ENCODE results near the gene XYLB. TPM values are rescaled to one million over a fixed set of nuclear protein-coding genes. Genes with fewer than 3 reads are reported as not detected.

Gene XYLB
- total RNA-seq, 3 donors from 2014 or later: 5.2 to 7.9 (median 6.7) TPM

DNA sequence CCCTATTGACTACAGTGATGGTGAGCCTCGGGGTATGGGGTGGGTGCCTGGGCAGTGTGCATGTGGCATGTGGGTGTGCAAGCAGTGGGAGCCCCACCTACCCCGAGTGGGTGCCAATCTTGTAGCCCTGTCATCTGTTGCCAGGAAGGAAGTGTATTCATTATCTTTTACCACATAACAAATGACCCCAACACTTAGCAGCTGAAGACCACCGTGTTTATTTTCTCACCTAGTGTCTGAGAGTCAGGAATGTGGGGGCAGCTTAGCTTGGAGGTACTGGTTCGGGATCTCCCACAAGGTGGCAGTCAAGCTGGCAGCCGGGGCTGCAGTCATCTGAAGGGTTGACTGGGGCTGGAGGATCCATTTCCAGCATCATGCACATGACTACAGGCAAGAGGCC lies 21.7 kb downstream of the XYLB start:
- Histone ChIP-seq H3K36me3 (no peaks in the 10 kb centered on the region), H3K4me1 (no peaks in the 10 kb centered on the region), H3K27ac (no peak overlapping the region), H3K27me3 (no peaks in the 10 kb centered on the region), H3K9me3 (no peaks in the 10 kb centered on the region), H3K4me3 (no peak overlapping the region)
- intact Hi-C loops (cut with DNase I; ENCODE audit: low total_unique reads): no loop called here
- TF ChIP-seq, protein P1, sequence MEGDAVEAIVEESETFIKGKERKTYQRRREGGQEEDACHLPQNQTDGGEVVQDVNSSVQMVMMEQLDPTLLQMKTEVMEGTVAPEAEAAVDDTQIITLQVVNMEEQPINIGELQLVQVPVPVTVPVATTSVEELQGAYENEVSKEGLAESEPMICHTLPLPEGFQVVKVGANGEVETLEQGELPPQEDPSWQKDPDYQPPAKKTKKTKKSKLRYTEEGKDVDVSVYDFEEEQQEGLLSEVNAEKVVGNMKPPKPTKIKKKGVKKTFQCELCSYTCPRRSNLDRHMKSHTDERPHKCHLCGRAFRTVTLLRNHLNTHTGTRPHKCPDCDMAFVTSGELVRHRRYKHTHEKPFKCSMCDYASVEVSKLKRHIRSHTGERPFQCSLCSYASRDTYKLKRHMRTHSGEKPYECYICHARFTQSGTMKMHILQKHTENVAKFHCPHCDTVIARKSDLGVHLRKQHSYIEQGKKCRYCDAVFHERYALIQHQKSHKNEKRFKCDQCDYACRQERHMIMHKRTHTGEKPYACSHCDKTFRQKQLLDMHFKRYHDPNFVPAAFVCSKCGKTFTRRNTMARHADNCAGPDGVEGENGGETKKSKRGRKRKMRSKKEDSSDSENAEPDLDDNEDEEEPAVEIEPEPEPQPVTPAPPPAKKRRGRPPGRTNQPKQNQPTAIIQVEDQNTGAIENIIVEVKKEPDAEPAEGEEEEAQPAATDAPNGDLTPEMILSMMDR (IDR thresholded peaks at IDR 0.05): no peak
- TF ChIP-seq POLR2AphosphoS5 (IDR thresholded peaks at IDR 0.05) (no peak), POLR2A (IDR thresholded peaks at IDR 0.05) (no peak)
- DNase-seq (ENCODE audit: low spot score in 2 of 2): no peak

DNA sequence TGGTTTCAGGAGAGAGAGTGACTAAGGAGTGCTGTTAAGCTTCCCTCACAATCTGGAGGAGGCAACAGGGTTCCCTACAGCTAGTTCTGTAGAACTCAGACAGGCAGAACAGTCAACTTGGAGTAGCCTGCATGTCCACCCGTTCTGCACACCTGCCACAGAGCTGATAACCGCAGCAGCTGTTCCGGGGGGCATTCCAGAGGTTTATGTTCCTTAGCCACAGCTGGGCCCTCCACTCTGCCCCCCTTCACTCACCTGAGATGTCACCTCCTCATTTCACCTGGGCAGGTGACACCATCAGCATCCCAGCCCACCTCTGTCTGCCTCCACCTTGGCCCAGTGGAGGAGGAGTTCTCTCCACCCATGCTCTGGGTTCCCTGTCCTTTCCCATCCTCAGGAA lies 22.6 kb downstream of the XYLB start:
- H3K27me3 ChIP-seq: no peaks in the 10 kb centered on the region
- H3K36me3 ChIP-seq: no peaks in the 10 kb centered on the region
- intact Hi-C loops (cut with DNase I; ENCODE audit: low total_unique reads): no loop called here
- H3K9me3 ChIP-seq: no peaks in the 10 kb centered on the region
- no peaks in the 10 kb centered on the region for H3K4me1 ChIP-seq
- no peak overlapping the region for H3K4me3 ChIP-seq
- no peak overlapping the region for H3K27ac ChIP-seq
- TF ChIP-seq, protein P1 (IDR thresholded peaks at IDR 0.05): no peak
- TF ChIP-seq POLR2A (IDR thresholded peaks at IDR 0.05) (no peak), POLR2AphosphoS5 (IDR thresholded peaks at IDR 0.05) (no peak)
- no peak for DNase-seq (ENCODE audit: low spot score in 2 of 2)

DNA sequence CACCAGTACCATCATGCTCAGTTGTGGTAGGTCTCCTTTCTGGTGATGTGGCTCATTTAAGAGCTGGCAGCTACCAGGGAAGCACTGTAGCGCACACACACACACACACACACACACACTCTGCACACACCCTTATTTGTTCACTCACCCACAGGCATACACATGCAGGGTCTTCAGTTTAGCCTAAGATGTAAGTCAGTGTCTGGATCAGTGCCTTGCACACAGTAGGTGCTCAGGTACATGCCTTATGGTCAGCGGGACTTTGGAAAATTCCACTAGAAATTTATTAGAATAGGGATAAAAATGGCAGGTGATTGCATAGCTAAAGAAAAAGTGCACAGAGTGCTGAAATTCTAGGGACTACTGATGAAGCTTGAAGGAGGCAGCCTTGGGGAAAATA lies 23.6 kb downstream of the XYLB start:
- Histone ChIP-seq H3K9me3 (no peaks in the 10 kb centered on the region), H3K36me3 (no peaks in the 10 kb centered on the region), H3K4me1 (no peaks in the 10 kb centered on the region), H3K27me3 (no peaks in the 10 kb centered on the region), H3K4me3 (no peak overlapping the region), H3K27ac (no peak overlapping the region)
- no peak for DNase-seq (ENCODE audit: low spot score in 2 of 2)
- intact Hi-C loops (cut with DNase I; ENCODE audit: low total_unique reads): loop anchor here (1.0 kb wide), 1 partner anchor 8 kb away; no protein-coding TSS in a partner anchor
- TF ChIP-seq POLR2A (IDR thresholded peaks at IDR 0.05) (no peak), POLR2AphosphoS5 (IDR thresholded peaks at IDR 0.05) (no peak)
- TF ChIP-seq, protein P1 (IDR thresholded peaks at IDR 0.05): no peak

DNA sequence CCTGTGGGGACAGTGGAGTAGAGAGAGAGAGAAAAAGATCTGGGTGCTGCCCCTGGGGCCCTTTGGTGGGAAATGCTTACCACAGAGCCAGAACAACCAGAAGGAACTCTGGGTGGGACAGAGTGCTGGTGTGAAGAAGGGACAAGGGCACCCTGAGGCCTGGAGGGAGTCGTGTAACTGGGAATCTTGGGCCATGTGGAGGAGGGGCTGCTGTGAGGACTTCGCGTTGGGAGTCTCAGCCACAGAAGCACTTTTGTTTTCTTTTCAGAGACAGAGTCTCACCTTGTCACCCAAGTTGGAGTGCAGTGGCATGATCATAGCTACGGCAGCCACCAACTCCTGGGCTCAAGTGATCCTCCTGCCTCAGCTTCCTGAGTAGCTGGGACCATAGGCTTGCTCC lies 24.3 kb downstream of the XYLB start:
- intact Hi-C loops (cut with DNase I; ENCODE audit: low total_unique reads): loop anchor here (1.0 kb wide), 1 partner anchor 7 kb away; no protein-coding TSS in a partner anchor
- Histone ChIP-seq H3K4me1 (no peaks in the 10 kb centered on the region), H3K36me3 (no peaks in the 10 kb centered on the region), H3K27ac (no peak overlapping the region), H3K9me3 (no peaks in the 10 kb centered on the region), H3K27me3 (no peaks in the 10 kb centered on the region), H3K4me3 (no peak overlapping the region)
- no peak for DNase-seq (ENCODE audit: low spot score in 2 of 2)
- TF ChIP-seq POLR2A (IDR thresholded peaks at IDR 0.05) (no peak), POLR2AphosphoS5 (IDR thresholded peaks at IDR 0.05) (no peak)
- TF ChIP-seq, protein P1 (IDR thresholded peaks at IDR 0.05): no peak

DNA sequence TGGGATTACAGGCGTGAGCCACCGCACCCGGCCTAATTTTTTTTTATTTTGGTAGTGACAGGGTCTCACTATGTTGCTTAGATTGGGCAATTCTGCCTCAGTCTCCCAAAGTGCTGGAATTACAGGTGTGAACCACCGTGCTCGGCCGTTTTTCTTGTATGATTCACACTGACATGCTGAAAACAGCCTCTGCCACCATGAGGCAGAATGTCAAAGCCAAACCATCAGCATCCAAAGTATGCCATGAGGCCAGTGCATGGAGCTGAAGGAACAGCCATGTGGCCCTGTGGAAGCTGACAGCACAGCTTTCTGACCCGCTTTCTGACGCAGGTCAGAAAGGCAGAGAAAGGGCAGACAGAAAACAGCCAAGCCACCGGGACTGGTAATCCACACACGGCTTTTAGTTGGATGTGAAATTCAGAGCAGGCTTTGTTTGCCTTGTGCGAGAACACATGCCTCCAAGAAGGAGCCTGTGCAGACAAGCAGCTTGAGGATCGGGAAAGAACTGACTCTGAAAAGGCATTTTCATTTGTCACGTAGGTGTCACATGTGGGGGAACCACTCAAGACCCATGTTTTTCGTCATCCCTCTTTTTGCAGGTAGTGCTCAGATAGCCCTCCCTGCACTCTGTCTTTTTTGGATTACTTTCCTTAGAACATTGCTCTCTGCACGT lies 25.1 kb downstream of the XYLB start:
- Histone ChIP-seq H3K27me3 (no peaks in the 10 kb centered on the region), H3K4me1 (no peaks in the 10 kb centered on the region), H3K36me3 (no peaks in the 10 kb centered on the region), H3K27ac (no peak overlapping the region), H3K4me3 (no peak overlapping the region), H3K9me3 (no peaks in the 10 kb centered on the region)
- TF ChIP-seq, protein P1 (IDR thresholded peaks at IDR 0.05): no peak
- no peak for TF ChIP-seq POLR2AphosphoS5 (IDR thresholded peaks at IDR 0.05)
- no peak for TF ChIP-seq POLR2A (IDR thresholded peaks at IDR 0.05)
- intact Hi-C loops (cut with DNase I; ENCODE audit: low total_unique reads): no loop called here
- DNase-seq (ENCODE audit: low spot score in 2 of 2): no peak
